Neural cell (in vitro differentiated cells): ENCODE results near the gene SMIM22. TPM values are rescaled to one million over a fixed set of nuclear protein-coding genes. Genes with fewer than 3 reads are reported as not detected.

ENCODE experiments used
- polyA plus RNA-seq: library from polyadenylated mRNA; depleted of rRNA; stranded (reverse); fragments of >200 nt; gene quantifications from 2 replicates; pipeline ENCODE4 v1.2.3, GENCODE V29; 2014
- small RNA-seq, 3 experiments: library from RNA; depleted of rRNA; stranded (forward); fragments of <200 nt; gene quantifications; one replicate each; pipeline ENCODE3, GENCODE V24; 2012

The SMIM22 gene
- polyA plus RNA-seq, 1 donor from 2014 or later = not detected

Small RNA genes within 50 kb of the gene (small RNA-seq; reads per million reads assigned to genes)
- gene RF00017 = 0 reads per million in 3 experiments

Other genes starting within 250 kb of the SMIM22 start
- 0.21 and 0.26 TPM in 2 replicates for gene C16orf96, start 239.0 kb upstream of the SMIM22 start, polyA plus RNA-seq
- gene UBALD1, start 180.5 kb upstream of the SMIM22 start, polyA plus RNA-seq = 3.3 and 4.1 TPM in 2 replicates
- gene MGRN1, start 170.5 kb upstream of the SMIM22 start, polyA plus RNA-seq = 35.9 and 47.0 TPM in 2 replicates
- 125 and 153 TPM in 2 replicates for gene NUDT16L1, start 101.8 kb upstream of the SMIM22 start, polyA plus RNA-seq
- gene ANKS3, start 61.1 kb upstream of the SMIM22 start, polyA plus RNA-seq = 53.9 and 65.2 TPM in 2 replicates
- gene DNAAF8, start 60.8 kb upstream of the SMIM22 start, polyA plus RNA-seq = 3.4 and 6.2 TPM in 2 replicates
- 16.0 and 29.0 TPM in 2 replicates for gene ZNF500, start 28.2 kb upstream of the SMIM22 start, polyA plus RNA-seq
- gene SEPTIN12, start 7.0 kb upstream of the SMIM22 start, polyA plus RNA-seq = 1.8 and 4.7 TPM in 2 replicates
- 203 and 241 TPM in 2 replicates for gene ROGDI, start 7.3 kb downstream of the SMIM22 start, polyA plus RNA-seq
- gene GLYR1, start 51.9 kb downstream of the SMIM22 start, polyA plus RNA-seq = 78.6 and 87.6 TPM in 2 replicates
- gene UBN1, start 52.1 kb downstream of the SMIM22 start, polyA plus RNA-seq = 17.1 and 18.5 TPM in 2 replicates
- gene PPL, start 141.8 kb downstream of the SMIM22 start, polyA plus RNA-seq = 0.66 and 0.81 TPM in 2 replicates
- gene SEC14L5, start 163.0 kb downstream of the SMIM22 start, polyA plus RNA-seq = 0.43 and 0.50 TPM in 2 replicates
- gene NAGPA, start 238.6 kb downstream of the SMIM22 start, polyA plus RNA-seq = 33.1 and 36.6 TPM in 2 replicates